ENCODE measurements around the gene AAGAB. TPM values are rescaled to one million over a fixed set of nuclear protein-coding genes. Genes with fewer than 3 reads are reported as not detected.
A peak's percentile ranks its signal among the peaks of the same experiment; 100 is the strongest.

Gene AAGAB
- polyA plus RNA-seq, 1 donor: 31.1 TPM

GRCh38 chr15:67197364-67197695 lies 57.1 kb downstream of the AAGAB start:
- H3K27ac ChIP-seq (ENCODE audit: low read length): no peak overlapping the region
- H3K4me1 ChIP-seq (ENCODE audit: control insufficient read depth, insufficient read depth, low read length): no peaks in the 10 kb centered on the region
- no peaks in the 10 kb centered on the region for H3K9me3 ChIP-seq (ENCODE audit: control insufficient read depth, low read depth, low read length)
- no peak overlapping the region for H3K4me3 ChIP-seq (ENCODE audit: low read length)
- peaks cover 22% of the 10 kb centered on the region for H3K36me3 ChIP-seq (ENCODE audit: control insufficient read depth, insufficient read depth, low read length)
- WGBS (ENCODE audit: insufficient coverage, low lambda C conversion rate): no CpG with 5 or more reads among the region's 2 CpGs
- H3K27me3 ChIP-seq (ENCODE audit: control insufficient read depth, insufficient read depth, low read length): no peaks in the 10 kb centered on the region
- no peak for DNase-seq

- WGBS (ENCODE audit: insufficient coverage, low lambda C conversion rate): 100% methylated on average over 1 of the region's 8 CpGs
- peak; percentile 38 to 72 for DNase-seq
- no peak overlapping the region for H3K4me3 ChIP-seq (ENCODE audit: low read length)
- H3K27me3 ChIP-seq (ENCODE audit: control insufficient read depth, insufficient read depth, low read length): no peaks in the 10 kb centered on the region
- no peaks in the 10 kb centered on the region for H3K4me1 ChIP-seq (ENCODE audit: control insufficient read depth, insufficient read depth, low read length)
- no peak overlapping the region for H3K27ac ChIP-seq (ENCODE audit: low read length)
- peaks cover 22% of the 10 kb centered on the region for H3K36me3 ChIP-seq (ENCODE audit: control insufficient read depth, insufficient read depth, low read length)
- H3K9me3 ChIP-seq (ENCODE audit: control insufficient read depth, low read depth, low read length): no peaks in the 10 kb centered on the region
Observed at GRCh38 chr15:67196672-67197363, 57.6 kb downstream of the AAGAB start.

- Histone ChIP-seq H3K9me3 (ENCODE audit: control insufficient read depth, low read depth, low read length) (no peaks in the 10 kb centered on the region), H3K27ac (ENCODE audit: low read length) (no peak overlapping the region), H3K4me1 (ENCODE audit: control insufficient read depth, insufficient read depth, low read length) (no peaks in the 10 kb centered on the region), H3K4me3 (ENCODE audit: low read length) (no peak overlapping the region), H3K36me3 (ENCODE audit: control insufficient read depth, insufficient read depth, low read length) (peaks cover 27% of the 10 kb centered on the region), H3K27me3 (ENCODE audit: control insufficient read depth, insufficient read depth, low read length) (no peaks in the 10 kb centered on the region)
- WGBS (ENCODE audit: insufficient coverage, low lambda C conversion rate): no CpG with 5 or more reads among the region's 6 CpGs
- DNase-seq: no peak
Observed at GRCh38 chr15:67196222-67196621, 58.2 kb downstream of the AAGAB start.

- no peaks in the 10 kb centered on the region for H3K9me3 ChIP-seq (ENCODE audit: control insufficient read depth, low read depth, low read length)
- H3K27ac ChIP-seq (ENCODE audit: low read length): no peak overlapping the region
- H3K4me1 ChIP-seq (ENCODE audit: control insufficient read depth, insufficient read depth, low read length): peaks cover 5% of the 10 kb centered on the region
- H3K27me3 ChIP-seq (ENCODE audit: control insufficient read depth, insufficient read depth, low read length): no peaks in the 10 kb centered on the region
- peaks cover 36% of the 10 kb centered on the region for H3K36me3 ChIP-seq (ENCODE audit: control insufficient read depth, insufficient read depth, low read length)
- WGBS (ENCODE audit: insufficient coverage, low lambda C conversion rate): no CpG with 5 or more reads among the region's 3 CpGs
- no peak for DNase-seq
- no peak overlapping the region for H3K4me3 ChIP-seq (ENCODE audit: low read length)
Observed at GRCh38 chr15:67195305-67195704, 59.2 kb downstream of the AAGAB start.

- H3K4me3 ChIP-seq (ENCODE audit: low read length): no peak overlapping the region
- H3K27ac ChIP-seq (ENCODE audit: low read length): no peak overlapping the region
- H3K27me3 ChIP-seq (ENCODE audit: control insufficient read depth, insufficient read depth, low read length): no peaks in the 10 kb centered on the region
- peaks cover 10% of the 10 kb centered on the region for H3K4me1 ChIP-seq (ENCODE audit: control insufficient read depth, insufficient read depth, low read length)
- H3K36me3 ChIP-seq (ENCODE audit: control insufficient read depth, insufficient read depth, low read length): peaks cover 42% of the 10 kb centered on the region
- WGBS (ENCODE audit: insufficient coverage, low lambda C conversion rate): no CpG with 5 or more reads among the region's 9 CpGs
- DNase-seq: no peak
- H3K9me3 ChIP-seq (ENCODE audit: control insufficient read depth, low read depth, low read length): no peaks in the 10 kb centered on the region
Observed at GRCh38 chr15:67194171-67195114, 60.0 kb downstream of the AAGAB start.

GRCh38 chr15:67193223-67193990 lies 61.1 kb downstream of the AAGAB start:
- DNase-seq: no peak
- peaks cover 53% of the 10 kb centered on the region for H3K36me3 ChIP-seq (ENCODE audit: control insufficient read depth, insufficient read depth, low read length)
- H3K4me1 ChIP-seq (ENCODE audit: control insufficient read depth, insufficient read depth, low read length): peaks cover 10% of the 10 kb centered on the region
- no peak overlapping the region for H3K4me3 ChIP-seq (ENCODE audit: low read length)
- WGBS (ENCODE audit: insufficient coverage, low lambda C conversion rate): 60% methylated on average over 1 of the region's 12 CpGs
- H3K9me3 ChIP-seq (ENCODE audit: control insufficient read depth, low read depth, low read length): no peaks in the 10 kb centered on the region
- no peaks in the 10 kb centered on the region for H3K27me3 ChIP-seq (ENCODE audit: control insufficient read depth, insufficient read depth, low read length)
- H3K27ac ChIP-seq (ENCODE audit: low read length): no peak overlapping the region

- no peak for DNase-seq
- WGBS (ENCODE audit: insufficient coverage, low lambda C conversion rate): no CpG with 5 or more reads among the region's 5 CpGs
- Histone ChIP-seq H3K4me3 (ENCODE audit: low read length) (no peak overlapping the region), H3K27ac (ENCODE audit: low read length) (no peak overlapping the region), H3K27me3 (ENCODE audit: control insufficient read depth, insufficient read depth, low read length) (no peaks in the 10 kb centered on the region), H3K4me1 (ENCODE audit: control insufficient read depth, insufficient read depth, low read length) (peaks cover 10% of the 10 kb centered on the region), H3K36me3 (ENCODE audit: control insufficient read depth, insufficient read depth, low read length) (peaks cover 62% of the 10 kb centered on the region), H3K9me3 (ENCODE audit: control insufficient read depth, low read depth, low read length) (no peaks in the 10 kb centered on the region)
Observed at GRCh38 chr15:67192185-67192820, 62.2 kb downstream of the AAGAB start.

- Histone ChIP-seq H3K9me3 (ENCODE audit: control insufficient read depth, low read depth, low read length) (no peaks in the 10 kb centered on the region), H3K36me3 (ENCODE audit: control insufficient read depth, insufficient read depth, low read length) (peaks cover 75% of the 10 kb centered on the region), H3K27ac (ENCODE audit: low read length) (peak overlapping the region; percentile 48), H3K4me1 (ENCODE audit: control insufficient read depth, insufficient read depth, low read length) (peaks cover 10% of the 10 kb centered on the region), H3K4me3 (ENCODE audit: low read length) (no peak overlapping the region), H3K27me3 (ENCODE audit: control insufficient read depth, insufficient read depth, low read length) (no peaks in the 10 kb centered on the region)
- WGBS (ENCODE audit: insufficient coverage, low lambda C conversion rate): 90% methylated on average over 2 of the region's 11 CpGs
- peak; percentile 65 to 81 for DNase-seq
Observed at GRCh38 chr15:67190813-67191212, 63.6 kb downstream of the AAGAB start.

- Histone ChIP-seq H3K9me3 (ENCODE audit: control insufficient read depth, low read depth, low read length) (no peaks in the 10 kb centered on the region), H3K27ac (ENCODE audit: low read length) (peak overlapping the region; percentile 48), H3K36me3 (ENCODE audit: control insufficient read depth, insufficient read depth, low read length) (peaks cover 80% of the 10 kb centered on the region), H3K27me3 (ENCODE audit: control insufficient read depth, insufficient read depth, low read length) (no peaks in the 10 kb centered on the region), H3K4me3 (ENCODE audit: low read length) (no peak overlapping the region), H3K4me1 (ENCODE audit: control insufficient read depth, insufficient read depth, low read length) (peaks cover 10% of the 10 kb centered on the region)
- WGBS (ENCODE audit: insufficient coverage, low lambda C conversion rate): no CpG with 5 or more reads among the region's 2 CpGs
- no peak for DNase-seq
Observed at GRCh38 chr15:67190326-67190725, 64.1 kb downstream of the AAGAB start.
